WERI-Rb-1 (cell line): ENCODE measurements around the gene RPL7A.

Experiments used
- DNase-seq: peaks from one replicate; pipeline ENCODE4 v3.0.0-alpha.2; 2020
- H3K27ac ChIP-seq: fragments of 250-450 bp; sonication (Bioruptor Pico); 2 replicates; pipeline ENCODE4 v1.5.1; 2020; ENCODE audit warnings: mild to moderate bottlenecking, moderate library complexity
- H3K27me3 ChIP-seq: fragments of 250-450 bp; sonication (Bioruptor Pico); 2 replicates; pipeline ENCODE4 v1.5.1; 2021; ENCODE audit warnings: mild to moderate bottlenecking, low read depth, moderate library complexity; ENCODE audit not compliant: insufficient read depth, severe bottlenecking
- H3K36me3 ChIP-seq: fragments of 250-450 bp; sonication (Bioruptor Pico); 2 replicates; pipeline ENCODE4 v1.5.1; 2020; ENCODE audit warnings: mild to moderate bottlenecking, moderate library complexity
- H3K4me3 ChIP-seq: 2 replicates; pipeline ENCODE4 v1.5.1; 2011; ENCODE audit warnings: low read depth, mild to moderate bottlenecking, control low read depth, low read length
- H3K9me3 ChIP-seq: fragments of 250-450 bp; sonication (Bioruptor Pico); 2 replicates; pipeline ENCODE4 v1.5.1; 2021; ENCODE audit warnings: mild to moderate bottlenecking, moderate library complexity; ENCODE audit not compliant: severe bottlenecking
- TF ChIP-seq, protein P1 (sequence below): IDR thresholded peaks from 2 replicates; pipeline ENCODE4 v1.5.1; 2011; ENCODE audit warnings: low read depth, mild to moderate bottlenecking, control low read depth, inconsistent platforms, low read length

The RPL7A gene

DNA sequence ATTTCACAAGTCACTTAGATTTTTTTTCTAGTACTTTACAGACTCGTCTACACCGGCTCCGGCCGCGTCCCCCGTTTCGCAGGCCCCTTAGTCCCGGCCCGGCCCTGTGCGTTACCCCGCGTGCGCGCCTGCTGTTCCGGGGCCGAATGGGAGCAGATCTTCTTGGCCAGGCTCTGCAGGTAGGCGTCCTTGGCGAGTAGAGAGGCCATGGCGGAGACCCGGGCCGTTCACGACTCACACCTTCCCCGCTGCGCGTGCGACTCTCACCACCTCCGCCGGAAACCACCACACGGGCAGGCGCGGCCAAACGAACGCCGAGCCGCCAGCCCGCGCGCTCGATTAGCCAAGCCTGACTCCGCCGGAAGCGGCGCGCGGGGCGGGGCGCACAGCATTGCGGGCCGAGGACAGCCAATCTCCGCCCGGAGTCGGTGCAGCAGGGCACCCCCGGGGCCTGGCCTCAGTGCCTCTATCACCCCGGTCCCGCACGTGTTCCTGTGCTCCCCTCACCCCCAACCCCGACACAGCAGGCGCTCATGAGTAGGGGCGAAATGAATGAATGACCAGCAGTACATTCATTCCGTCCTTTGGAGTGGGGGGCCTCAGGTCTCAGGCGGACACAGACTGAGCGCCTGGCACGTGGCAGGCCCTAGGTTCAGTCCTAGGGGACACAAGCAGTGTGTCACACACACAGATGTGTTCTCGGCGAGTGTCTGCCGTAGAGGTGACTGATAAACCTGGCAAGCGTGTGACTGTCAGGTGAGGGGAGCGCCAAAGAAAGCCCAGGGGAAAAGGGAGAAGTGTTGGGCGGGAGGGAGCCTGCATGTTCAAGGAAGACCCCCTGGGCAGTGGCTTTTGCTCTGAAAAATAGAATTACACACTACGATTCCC is 11.8 kb upstream of the RPL7A start, which contains the start of gene SURF6:
Gene SURF6, minus strand, starts transcription at position 265 of the 888 bp plus-strand sequence. Its CDS starts 56 bp downstream, at position 209.
- Histone ChIP-seq H3K9me3 (no peaks in the 10 kb centered on the region), H3K27ac (peak within 1 kb of the TSS; percentile 80), H3K36me3 (peaks cover 55% of the 10 kb centered on the region), H3K27me3 (no peaks in the 10 kb centered on the region), H3K4me3 (peak within 1 kb of the TSS; percentile 98)
- TF ChIP-seq, protein P1, sequence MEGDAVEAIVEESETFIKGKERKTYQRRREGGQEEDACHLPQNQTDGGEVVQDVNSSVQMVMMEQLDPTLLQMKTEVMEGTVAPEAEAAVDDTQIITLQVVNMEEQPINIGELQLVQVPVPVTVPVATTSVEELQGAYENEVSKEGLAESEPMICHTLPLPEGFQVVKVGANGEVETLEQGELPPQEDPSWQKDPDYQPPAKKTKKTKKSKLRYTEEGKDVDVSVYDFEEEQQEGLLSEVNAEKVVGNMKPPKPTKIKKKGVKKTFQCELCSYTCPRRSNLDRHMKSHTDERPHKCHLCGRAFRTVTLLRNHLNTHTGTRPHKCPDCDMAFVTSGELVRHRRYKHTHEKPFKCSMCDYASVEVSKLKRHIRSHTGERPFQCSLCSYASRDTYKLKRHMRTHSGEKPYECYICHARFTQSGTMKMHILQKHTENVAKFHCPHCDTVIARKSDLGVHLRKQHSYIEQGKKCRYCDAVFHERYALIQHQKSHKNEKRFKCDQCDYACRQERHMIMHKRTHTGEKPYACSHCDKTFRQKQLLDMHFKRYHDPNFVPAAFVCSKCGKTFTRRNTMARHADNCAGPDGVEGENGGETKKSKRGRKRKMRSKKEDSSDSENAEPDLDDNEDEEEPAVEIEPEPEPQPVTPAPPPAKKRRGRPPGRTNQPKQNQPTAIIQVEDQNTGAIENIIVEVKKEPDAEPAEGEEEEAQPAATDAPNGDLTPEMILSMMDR, result no peak
- peak; percentile 91 for DNase-seq

DNA sequence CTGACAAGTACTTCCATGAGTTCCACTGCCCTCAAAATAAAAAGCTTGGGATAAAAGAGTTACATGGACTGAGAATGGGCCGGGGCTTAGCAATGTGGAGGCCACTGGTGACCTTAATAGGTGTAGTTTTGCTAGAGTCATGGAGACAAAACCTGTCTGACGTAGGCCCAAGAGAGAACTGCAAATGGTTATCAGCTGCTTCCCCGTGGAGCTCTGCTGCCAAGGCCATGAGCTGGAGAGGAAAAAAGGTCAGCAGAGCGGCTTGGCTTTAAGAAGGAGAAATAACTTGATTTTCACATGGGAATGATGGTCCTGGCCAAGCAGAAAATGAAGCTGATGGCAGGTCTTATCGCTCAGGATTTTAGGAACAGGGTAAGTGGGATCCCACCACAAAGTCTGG is 8.4 kb upstream of the RPL7A start:
- Histone ChIP-seq H3K36me3 (peaks cover 55% of the 10 kb centered on the region), H3K27ac (no peak overlapping the region)

DNA sequence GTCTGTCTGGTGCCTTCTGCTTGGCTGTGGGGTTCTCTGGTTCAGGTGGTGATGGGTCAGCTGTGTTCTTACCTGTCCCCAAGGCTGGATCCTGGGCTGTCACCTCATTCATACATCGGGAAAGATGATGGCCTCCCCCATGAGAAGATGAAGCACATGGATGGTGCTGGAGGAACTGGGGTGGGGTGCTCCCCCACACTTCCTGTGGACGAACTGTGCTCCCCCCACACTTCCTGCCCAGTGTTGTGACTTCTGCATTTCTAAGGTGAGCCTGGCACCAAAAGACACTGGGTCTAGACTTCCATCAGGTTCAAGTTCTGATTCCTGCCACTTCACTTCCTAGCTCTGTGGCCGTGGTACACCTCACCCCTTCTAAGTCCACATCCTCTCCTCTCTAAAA is 7.8 kb upstream of the RPL7A start:
- TF ChIP-seq, protein P1, result no peak
- H3K27ac ChIP-seq, result no peak overlapping the region
- no peak for DNase-seq
- H3K9me3 ChIP-seq, result no peaks in the 10 kb centered on the region
- no peak overlapping the region for H3K4me3 ChIP-seq
- peaks cover 58% of the 10 kb centered on the region for H3K36me3 ChIP-seq
- no peaks in the 10 kb centered on the region for H3K27me3 ChIP-seq

More for the DNA sequence above, 8.4 kb upstream of the RPL7A start:
- H3K9me3 ChIP-seq, result no peaks in the 10 kb centered on the region
- TF ChIP-seq, protein P1, result no peak
- no peaks in the 10 kb centered on the region for H3K27me3 ChIP-seq
- no peak for DNase-seq
- H3K4me3 ChIP-seq, result no peak overlapping the region

DNA sequence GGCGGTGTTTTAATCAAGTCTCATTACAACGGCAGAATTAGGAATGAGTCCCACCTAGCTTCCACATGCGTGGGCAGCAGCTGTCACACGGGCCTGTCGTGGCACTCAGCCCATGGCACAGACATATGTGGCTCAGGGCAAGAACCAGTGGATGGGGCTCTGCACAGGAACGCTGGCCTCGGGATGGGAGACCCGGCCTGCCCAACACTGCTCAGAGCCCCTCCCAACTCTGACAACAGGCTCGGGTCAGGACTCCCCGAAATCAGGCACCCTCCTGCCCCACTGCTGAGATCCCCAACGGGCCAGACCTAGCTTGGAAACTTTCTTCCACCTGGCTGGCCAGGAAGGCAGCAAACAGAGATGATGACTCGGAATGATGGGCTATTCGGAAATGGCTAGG is 7.1 kb upstream of the RPL7A start:
- no peak overlapping the region for H3K4me3 ChIP-seq
- H3K36me3 ChIP-seq, result peaks cover 62% of the 10 kb centered on the region
- H3K27me3 ChIP-seq, result no peaks in the 10 kb centered on the region
- no peak overlapping the region for H3K27ac ChIP-seq
- no peak for DNase-seq
- H3K9me3 ChIP-seq, result no peaks in the 10 kb centered on the region
- TF ChIP-seq, protein P1, result no peak

DNA sequence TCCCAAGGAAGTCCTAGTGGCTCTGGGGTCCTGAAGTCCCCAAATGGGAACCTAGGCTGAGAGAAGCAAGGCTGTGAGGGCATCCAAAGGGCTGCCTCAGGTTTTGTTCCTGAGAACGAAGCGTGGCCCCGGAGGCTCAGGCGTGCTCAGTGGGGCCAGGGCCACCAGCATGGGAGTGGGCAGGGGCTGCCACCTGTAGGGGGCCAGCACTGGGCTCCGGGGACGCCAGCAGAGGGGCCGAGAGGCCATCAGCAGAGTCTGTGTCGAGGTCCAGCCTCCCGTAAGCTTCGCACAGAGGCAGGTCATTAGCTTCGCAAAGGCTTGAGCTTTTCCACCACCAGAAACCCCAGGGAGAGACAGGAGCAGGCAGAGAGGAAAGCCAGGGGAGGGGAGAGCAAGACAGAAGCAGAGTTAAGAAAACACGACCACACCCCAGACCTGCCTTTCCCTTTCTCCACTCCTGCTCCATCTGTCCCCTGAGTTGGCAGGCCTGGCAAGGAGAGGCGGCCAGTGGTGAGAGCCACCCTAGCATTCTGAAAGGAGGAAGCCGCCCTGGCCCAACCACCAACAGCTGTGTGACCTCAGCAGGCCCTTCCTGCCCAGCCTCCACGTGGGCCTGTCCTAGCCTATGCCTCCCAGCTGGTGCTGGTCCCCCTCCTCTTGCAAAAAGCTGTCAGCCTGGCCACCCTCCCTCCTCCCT is 6.5 kb upstream of the RPL7A start:
- Histone ChIP-seq H3K36me3 (peaks cover 68% of the 10 kb centered on the region), H3K4me3 (no peak overlapping the region), H3K27ac (no peak overlapping the region), H3K27me3 (no peaks in the 10 kb centered on the region), H3K9me3 (no peaks in the 10 kb centered on the region)
- DNase-seq, result no peak
- TF ChIP-seq, protein P1, result no peak
